Naive thymus-derived CD4-positive, alpha-beta T cell (primary cell): ENCODE measurements around the gene FLCN. TPM values are rescaled to one million over a fixed set of nuclear protein-coding genes. Genes with fewer than 3 reads are reported as not detected.
"Not testable (repeated sequence)": the region's sequence is repeated elsewhere in the genome, so short reads cannot be mapped to it uniquely, and the experiment has no call there.

ENCODE experiments used
- ATAC-seq: fragments of 150-1000 bp; cut with Tn5 transposase; 2 replicates; pipeline ENCODE4 v1.10.0; 2021; ENCODE audit warnings: mild to moderate bottlenecking, moderate library complexity
- CTCF ChIA-PET: fragments of 350-600 bp; sonication (Branson Sonifier 250); formaldehyde crosslinking; loops from one replicate; lab custom pipeline; 2021; ENCODE audit warnings: antibody characterized with exemption; lab: Charles Lee
- POLR2A ChIA-PET: fragments of 350-600 bp; sonication (Branson Sonifier 250); formaldehyde crosslinking; loops from one replicate; lab custom pipeline; 2021; ENCODE audit warnings: antibody characterized with exemption, inconsistent platforms; lab: Charles Lee
- DNase-seq, 9 donors: peaks; one replicate each; pipeline versions ENCODE4 v3.0.0 to v3.0.0-alpha.2; 2020 to 2022; ENCODE audit warnings: mixed read lengths in 1 of 9
- H3K27ac ChIP-seq: one replicate; pipeline ENCODE4 v1.7.0; 2013; ENCODE audit warnings: mild to moderate bottlenecking, low read depth, low read length, moderate library complexity
- H3K27me3 ChIP-seq, 2 donors: one replicate each; pipeline ENCODE4 v1.7.0; 2013; ENCODE audit warnings: low read length in 2 of 2, mild to moderate bottlenecking in 2 of 2, moderate library complexity in 2 of 2; ENCODE audit not compliant: control insufficient read depth in 2 of 2, insufficient read depth in 2 of 2
- H3K36me3 ChIP-seq, 3 experiments: 1 replicate in 2 of 3; 2 replicates in 1 of 3; pipeline ENCODE4 v1.7.0; 2013; ENCODE audit warnings: low read length in 3 of 3, mild to moderate bottlenecking in 3 of 3, moderate library complexity in 1 of 3; ENCODE audit not compliant: insufficient read depth in 3 of 3, control insufficient read depth in 2 of 3
- H3K4me1 ChIP-seq, 2 donors: one replicate each; pipeline ENCODE4 v1.7.0; 2013; ENCODE audit warnings: low read length in 2 of 2, mild to moderate bottlenecking in 2 of 2, moderate library complexity in 1 of 2; ENCODE audit not compliant: control insufficient read depth in 2 of 2, insufficient read depth in 2 of 2
- H3K4me3 ChIP-seq: 2 replicates; pipeline ENCODE4 v1.7.0; 2013; ENCODE audit warnings: mild to moderate bottlenecking, low read length
- H3K9me3 ChIP-seq, 3 experiments: 1 replicate in 2 of 3; 2 replicates in 1 of 3; pipeline ENCODE4 v1.7.0; 2013; ENCODE audit warnings: low read length in 3 of 3; ENCODE audit not compliant: control insufficient read depth in 2 of 3
- H3K27ac Mint-ChIP-seq, 9 donors: one replicate each; pipeline ENCODE4 v1.8.0; 2020 to 2022; ENCODE audit warnings: mixed read lengths in 9 of 9, mild to moderate bottlenecking in 8 of 9, moderate library complexity in 5 of 9, inconsistent platforms in 2 of 9
- H3K27me3 Mint-ChIP-seq, 5 donors: one replicate each; pipeline ENCODE4 v1.8.0; 2021 to 2022; ENCODE audit warnings: mixed read lengths in 5 of 5, mild to moderate bottlenecking in 1 of 5
- H3K36me3 Mint-ChIP-seq, 5 donors: one replicate each; pipeline ENCODE4 v1.8.0; 2020 to 2022; ENCODE audit warnings: mixed read lengths in 5 of 5, mild to moderate bottlenecking in 3 of 5, inconsistent platforms in 1 of 5
- H3K4me1 Mint-ChIP-seq, 7 donors: one replicate each; pipeline ENCODE4 v1.8.0; 2020 to 2022; ENCODE audit warnings: mixed read lengths in 7 of 7, mild to moderate bottlenecking in 3 of 7, inconsistent platforms in 1 of 7
- H3K4me3 Mint-ChIP-seq, 10 donors: one replicate each; pipeline ENCODE4 v1.8.0; 2020 to 2022; ENCODE audit warnings: mild to moderate bottlenecking in 10 of 10, mixed read lengths in 10 of 10, moderate library complexity in 6 of 10, inconsistent platforms in 2 of 10
- H3K9me3 Mint-ChIP-seq, 11 donors: one replicate each; pipeline ENCODE4 v1.8.0; 2020 to 2022; ENCODE audit warnings: mixed read lengths in 11 of 11, mild to moderate bottlenecking in 4 of 11, inconsistent platforms in 1 of 11, moderate library complexity in 1 of 11
- intact Hi-C, 2 donors: fragments of 100-400 bp; cut with micrococcal nuclease; formaldehyde crosslinking; loops; one replicate each; pipeline ENCODE4 v1.15.1; 2023
- polyA plus RNA-seq, 2 donors: library from polyadenylated mRNA; unstranded; fragments of 300-500 nt; fragmentation: Illumina TruSeq; gene quantifications; one replicate each; pipeline ENCODE4 v1.2.3, GENCODE V29; 2021
- total RNA-seq, 6 experiments: library from RNA in 5 of 6; stranded (reverse) in 5 of 6; gene quantifications; 1 replicate in 5 of 6; 2 replicates in 1 of 6; pipeline ENCODE4 v1.2.3 and lab custom pipeline; 2021 to 2026

The FLCN gene
- total and polyA plus RNA-seq, 7 experiments from 2014 or later = 4.7 to 94.7 (median 44.2) TPM

- H3K9me3 Mint-ChIP-seq = peaks cover 0 to 3% (median 0%) of the 10 kb centered on the region in 11 donors
- no peak overlapping the region for H3K27ac ChIP-seq
- POLR2A ChIA-PET = interaction anchor here (1.3 to 1.5 kb wide), 2 partner anchors 15 to 646 kb away, joined by 3 read pairs; no protein-coding TSS in a partner anchor
- no peaks in the 10 kb centered on the region for H3K27me3 Mint-ChIP-seq
- CTCF ChIA-PET = interaction anchor here (1.1 to 1.4 kb wide), 2 partner anchors 9 to 29 kb away, joined by 3 to 4 read pairs; no protein-coding TSS in a partner anchor
- H3K27me3 ChIP-seq = no peaks in the 10 kb centered on the region
- H3K4me3 Mint-ChIP-seq = no peak overlapping the region
- H3K36me3 Mint-ChIP-seq = peaks cover 0 to 34% (median 15%) of the 10 kb centered on the region in 5 donors
- H3K4me1 Mint-ChIP-seq = peaks cover 28 to 46% (median 34%) of the 10 kb centered on the region in 7 donors
- ATAC-seq (no peak), DNase-seq (no peak)
- H3K4me3 ChIP-seq = no peak overlapping the region
- intact Hi-C loops = no loop called here
- H3K9me3 ChIP-seq = no peaks in the 10 kb centered on the region
- no peak overlapping the region for H3K27ac Mint-ChIP-seq
- peaks cover 0 to 17% (median 3%) of the 10 kb centered on the region in 3 experiments for H3K36me3 ChIP-seq
- H3K4me1 ChIP-seq = peaks cover 10 to 23% of the 10 kb centered on the region in 2 donors
These were observed 47.4 kb downstream of the FLCN start for GRCh38 chr17:17189559-17189958.

DNA sequence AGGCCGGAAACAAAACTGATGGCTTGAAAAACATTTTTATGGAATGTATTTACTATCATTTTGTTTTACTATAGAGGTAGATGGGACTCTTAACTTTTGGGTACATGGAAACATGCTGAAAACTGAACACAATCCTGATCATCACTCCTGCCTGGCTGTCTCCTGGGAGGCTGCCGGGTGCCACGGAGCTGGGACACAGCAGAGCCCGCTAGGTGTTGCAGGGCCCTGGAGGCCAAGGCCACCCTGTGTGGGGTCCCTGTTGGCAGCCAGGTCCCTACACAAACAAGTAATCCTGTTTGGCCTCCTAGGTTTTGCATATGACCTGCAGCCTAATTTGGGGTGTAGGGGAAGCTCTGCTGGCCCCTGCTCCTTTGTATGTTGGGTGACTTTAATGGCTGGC, 48.4 kb downstream of the FLCN start:
- H3K9me3 Mint-ChIP-seq = peaks cover 0 to 3% (median 0%) of the 10 kb centered on the region in 11 donors
- H3K4me1 ChIP-seq = peaks cover 20 to 33% of the 10 kb centered on the region in 2 donors
- H3K27me3 ChIP-seq = no peaks in the 10 kb centered on the region
- H3K27ac Mint-ChIP-seq = peak overlapping the region in 2 of 9 donors; percentile 79 to 93
- no peak overlapping the region for H3K4me3 Mint-ChIP-seq
- H3K36me3 ChIP-seq = peaks cover 0 to 17% (median 3%) of the 10 kb centered on the region in 3 experiments
- H3K36me3 Mint-ChIP-seq = peaks cover 0 to 42% (median 16%) of the 10 kb centered on the region in 5 donors
- no peaks in the 10 kb centered on the region for H3K9me3 ChIP-seq
- CTCF ChIA-PET = no interaction called here
- no peaks in the 10 kb centered on the region for H3K27me3 Mint-ChIP-seq
- H3K4me1 Mint-ChIP-seq = peaks cover 38 to 56% (median 44%) of the 10 kb centered on the region in 7 donors
- ATAC-seq = no peak
- POLR2A ChIA-PET = no interaction called here
- DNase-seq = no peak
- no peak overlapping the region for H3K27ac ChIP-seq
- H3K4me3 ChIP-seq = no peak overlapping the region
- intact Hi-C loops = no loop called here

DNA sequence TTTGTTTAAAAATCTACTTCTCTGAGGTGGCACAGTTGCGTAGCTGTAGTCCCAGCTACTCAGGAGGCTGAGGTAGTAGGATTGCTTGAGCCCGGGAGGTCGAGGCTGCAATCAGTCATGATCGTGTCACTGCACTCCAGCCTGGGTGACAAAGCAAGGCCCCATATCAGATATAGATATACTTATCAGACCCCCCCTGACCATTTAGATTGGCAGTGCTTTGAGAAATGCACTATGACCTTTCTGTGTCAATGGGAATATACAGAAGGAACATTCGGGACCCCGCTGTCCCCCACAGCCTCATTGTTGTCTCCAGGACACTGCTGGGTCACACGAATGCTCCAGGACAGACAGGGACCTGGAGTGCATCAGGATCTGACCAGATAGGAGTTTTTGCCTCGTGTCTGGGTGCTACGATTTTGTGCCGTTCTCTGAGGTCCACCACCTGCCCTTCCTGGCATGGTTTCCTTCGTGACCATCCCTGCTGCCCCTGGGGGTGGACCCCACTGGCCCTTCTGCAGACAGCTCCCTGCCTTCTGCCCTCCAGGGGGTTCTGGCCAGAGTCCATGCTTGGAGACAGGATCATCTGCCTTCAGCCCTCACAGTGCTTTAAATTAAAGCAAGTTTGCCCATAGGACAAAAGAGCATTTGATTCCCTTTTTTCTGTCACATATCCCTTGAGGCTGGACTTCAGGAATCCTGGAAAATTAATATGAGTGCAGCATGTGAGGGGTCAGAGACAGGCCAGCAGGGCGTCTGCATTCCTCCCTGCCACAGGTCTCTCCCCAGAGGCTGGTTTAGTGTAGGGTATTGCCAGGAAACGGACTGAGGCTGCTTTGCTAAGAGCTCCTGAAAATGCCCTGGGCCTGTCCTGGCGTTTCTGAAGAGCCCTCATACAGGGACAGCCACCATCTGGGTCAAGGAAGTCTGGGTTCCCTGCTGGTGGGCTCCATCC, 50.1 kb downstream of the FLCN start:
- intact Hi-C loops = loop anchor here in 1 of 2 donors (2.0 kb wide), 1 partner anchor 94 kb away; the partner anchor contains the start of gene COPS3
- Mint-ChIP-seq H3K27me3 (no peaks in the 10 kb centered on the region), H3K4me1 (peaks cover 43 to 66% (median 58%) of the 10 kb centered on the region in 7 donors), H3K36me3 (peaks cover 0 to 47% (median 19%) of the 10 kb centered on the region in 5 donors), H3K4me3 (peak overlapping the region in 7 of 10 donors; percentile 17 to 73 (median 53)), H3K27ac (peak overlapping the region; percentile 10 to 100 (median 98)), H3K9me3 (peaks cover 0 to 3% (median 0%) of the 10 kb centered on the region in 11 donors)
- H3K27ac ChIP-seq = peak overlapping the region; percentile 35
- H3K36me3 ChIP-seq = peaks cover 0 to 17% (median 3%) of the 10 kb centered on the region in 3 experiments
- ChIA-PET POLR2A (interaction anchor here (0.6 to 1.8 kb wide), 4 partner anchors 8 to 20 kb away, joined by 3 to 7 read pairs (median 4); no protein-coding TSS in a partner anchor), CTCF (interaction anchor here (0.6 kb wide), 1 partner anchor 1229 kb away, joined by 4 read pairs; no protein-coding TSS in a partner anchor)
- no peak overlapping the region for H3K4me3 ChIP-seq
- DNase-seq (no peak), ATAC-seq (no peak)
- H3K4me1 ChIP-seq = peaks cover 31 to 51% of the 10 kb centered on the region in 2 donors
- H3K27me3 ChIP-seq = no peaks in the 10 kb centered on the region
- no peaks in the 10 kb centered on the region for H3K9me3 ChIP-seq

- intact Hi-C loops = loop anchor here in 1 of 2 donors (2.0 kb wide), 1 partner anchor 95 kb away; the partner anchor contains the start of gene COPS3
- peak overlapping the region in 9 of 10 donors; percentile 18 to 75 (median 55) for H3K4me3 Mint-ChIP-seq
- H3K27ac ChIP-seq = no peak overlapping the region
These were observed 50.9 kb downstream of the FLCN start for GRCh38 chr17:17186051-17186450.

DNA sequence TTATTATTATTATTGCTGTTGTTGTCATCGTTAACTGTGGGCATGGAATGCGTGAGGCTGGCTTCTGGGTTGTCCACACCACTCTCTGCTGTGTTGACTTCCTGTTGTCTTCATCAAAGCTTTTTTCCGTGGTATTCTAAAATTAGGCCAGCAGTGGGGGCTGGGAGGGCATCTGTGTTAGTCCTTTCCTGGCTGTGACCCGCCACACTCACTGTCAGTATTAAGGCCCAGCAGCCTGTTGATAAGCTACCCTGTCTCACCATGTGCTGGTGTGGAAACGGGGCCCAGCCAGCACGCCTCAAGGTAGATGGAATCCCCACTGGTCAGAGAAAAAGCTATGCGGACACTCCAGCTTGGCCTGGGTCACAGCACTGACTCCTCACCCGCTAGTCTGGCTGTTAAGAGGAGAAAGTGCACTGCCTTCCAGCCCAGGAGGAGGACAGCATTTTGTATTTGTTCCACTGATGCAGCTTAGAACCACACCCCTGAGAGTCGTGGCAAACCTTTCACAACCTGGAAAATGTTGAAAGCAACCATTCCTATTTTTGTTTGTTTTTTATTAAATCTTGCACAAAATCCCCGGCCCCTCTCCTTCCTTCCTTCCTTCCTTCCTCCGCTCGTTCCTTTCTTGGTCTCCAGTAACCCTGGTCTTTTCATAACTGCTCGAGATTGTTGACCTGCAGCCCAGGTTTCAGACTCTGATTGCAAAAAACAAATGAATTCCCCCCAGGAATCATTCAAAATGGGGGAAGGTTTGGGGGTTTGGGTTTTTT, 51.8 kb downstream of the FLCN start:
- POLR2A ChIA-PET = interaction anchor here (0.6 to 5.5 kb wide), 7 partner anchors 9 to 988 kb away, joined by 3 to 30 read pairs (median 3); partner anchors contain the start of gene PLD6
- H3K36me3 ChIP-seq = peaks cover 0 to 14% (median 3%) of the 10 kb centered on the region in 3 experiments
- peak; percentile 1 for ATAC-seq

More at GRCh38 chr17:17186051-17186450, 50.9 kb downstream of the FLCN start:
- POLR2A ChIA-PET = interaction anchor here (0.7 to 1.8 kb wide), 4 partner anchors 9 to 87 kb away, joined by 3 to 7 read pairs (median 4); no protein-coding TSS in a partner anchor
- Histone ChIP-seq H3K36me3 (peaks cover 0 to 17% (median 3%) of the 10 kb centered on the region in 3 experiments), H3K4me3 (no peak overlapping the region), H3K9me3 (no peaks in the 10 kb centered on the region), H3K27me3 (no peaks in the 10 kb centered on the region), H3K4me1 (peaks cover 38 to 58% of the 10 kb centered on the region in 2 donors)
- CTCF ChIA-PET = interaction anchor here (0.6 kb wide), 1 partner anchor 1228 kb away, joined by 4 read pairs; no protein-coding TSS in a partner anchor
- DNase-seq (peak in 1 of 9 donors; percentile 70), ATAC-seq (no peak)
- peaks cover 0 to 50% (median 19%) of the 10 kb centered on the region in 5 donors for H3K36me3 Mint-ChIP-seq
- peaks cover 46 to 71% (median 66%) of the 10 kb centered on the region in 7 donors for H3K4me1 Mint-ChIP-seq
- H3K27ac Mint-ChIP-seq = peak overlapping the region; percentile 71 to 100 (median 98)
- no peaks in the 10 kb centered on the region for H3K27me3 Mint-ChIP-seq
- H3K9me3 Mint-ChIP-seq = peaks cover 0 to 3% (median 0%) of the 10 kb centered on the region in 11 donors

More for the DNA sequence above, 51.8 kb downstream of the FLCN start:
- Mint-ChIP-seq H3K4me1 (peaks cover 52 to 79% (median 73%) of the 10 kb centered on the region in 7 donors), H3K4me3 (peak overlapping the region; percentile 18 to 75 (median 54)), H3K36me3 (peaks cover 4 to 57% (median 24%) of the 10 kb centered on the region in 5 donors), H3K27ac (peak overlapping the region; percentile 71 to 100 (median 98))
- CTCF ChIA-PET = interaction anchor here (1.4 kb wide), 1 partner anchor 10 kb away, joined by 4 read pairs; no protein-coding TSS in a partner anchor
- not testable (repeated sequence) for H3K27ac ChIP-seq, DNase-seq, H3K9me3 Mint-ChIP-seq, H3K27me3 Mint-ChIP-seq, H3K27me3 ChIP-seq, H3K9me3 ChIP-seq, H3K4me3 ChIP-seq
- intact Hi-C loops = loop anchor here (5.0 kb wide), 2 partner anchors 38 to 43 kb away; no protein-coding TSS in a partner anchor
- peaks cover 47 to 67% of the 10 kb centered on the region in 2 donors for H3K4me1 ChIP-seq
